NCI-H524 treated with DMSO at 0.1 percent for 48 hours (cell line): ENCODE data around the gene CFAP58.

ENCODE experiments used
- DNase-seq: peaks from one replicate; lab custom pipeline; 2025; lab: John Stamatoyannopoulos, UW

CFAP58 gene

GRCh38 chr10:104374591-104374990 lies 21.0 kb downstream of the CFAP58 start:
- no peak for DNase-seq

GRCh38 chr10:104376784-104377300 lies 23.2 kb downstream of the CFAP58 start:
- DNase-seq: no peak

- no peak for DNase-seq
These were observed 26.7 kb downstream of the CFAP58 start for GRCh38 chr10:104380336-104380735.

GRCh38 chr10:104387130-104387888 lies 33.7 kb downstream of the CFAP58 start:
- DNase-seq: no peak

GRCh38 chr10:104388830-104389229 lies 35.2 kb downstream of the CFAP58 start:
- no peak for DNase-seq

- DNase-seq: no peak
These were observed 37.7 kb downstream of the CFAP58 start for GRCh38 chr10:104391150-104391968.

GRCh38 chr10:104391969-104392296 lies 38.3 kb downstream of the CFAP58 start:
- no peak for DNase-seq

GRCh38 chr10:104393387-104393786 lies 39.8 kb downstream of the CFAP58 start:
- DNase-seq: no peak

GRCh38 chr10:104396581-104396980 lies 42.9 kb downstream of the CFAP58 start:
- DNase-seq: no peak

- DNase-seq: no peak
These were observed 50.0 kb downstream of the CFAP58 start for GRCh38 chr10:104403636-104404035.

- no peak for DNase-seq
These were observed 53.4 kb downstream of the CFAP58 start for GRCh38 chr10:104406715-104407650.

- DNase-seq: no peak
These were observed 59.9 kb downstream of the CFAP58 start for GRCh38 chr10:104413528-104413927.

GRCh38 chr10:104415526-104416165 lies 62.0 kb downstream of the CFAP58 start:
- DNase-seq: no peak

- DNase-seq: no peak
These were observed 63.2 kb downstream of the CFAP58 start for GRCh38 chr10:104416851-104417250.

- DNase-seq: no peak
These were observed 64.1 kb downstream of the CFAP58 start for GRCh38 chr10:104417637-104418292.

- DNase-seq: no peak
These were observed 71.1 kb downstream of the CFAP58 start for GRCh38 chr10:104424719-104425118.

GRCh38 chr10:104427989-104428388 lies 74.4 kb downstream of the CFAP58 start:
- DNase-seq: no peak

GRCh38 chr10:104429846-104430245 lies 76.2 kb downstream of the CFAP58 start:
- DNase-seq: no peak

GRCh38 chr10:104430360-104430759 lies 76.7 kb downstream of the CFAP58 start:
- DNase-seq: no peak

- no peak for DNase-seq
These were observed 80.0 kb downstream of the CFAP58 start for GRCh38 chr10:104433669-104434068.

GRCh38 chr10:104434601-104435000 lies 81.0 kb downstream of the CFAP58 start:
- DNase-seq: no peak
